PFSK-1 (cell line): ENCODE data around the gene UNC45A.

ENCODE experiments used
- FOXP2 ChIP-seq: optimal IDR thresholded peaks from 2 replicates; pipeline ENCODE3; 2011; ENCODE audit warnings: borderline replicate concordance, control low read depth, inconsistent platforms; ENCODE audit not compliant: insufficient read depth; ENCODE audit errors: extremely low read length, extremely low read depth
- POLR2AphosphoS5 ChIP-seq: IDR thresholded peaks from 2 replicates; pipeline ENCODE4 v1.6.1; 2012; ENCODE audit warnings: low read depth, mild to moderate bottlenecking, control low read depth, low read length, moderate library complexity
- SIN3A ChIP-seq: IDR thresholded peaks from 2 replicates; pipeline ENCODE4 v1.6.1; 2012; ENCODE audit warnings: mild to moderate bottlenecking, low read length, moderate library complexity, borderline replicate concordance; ENCODE audit not compliant: insufficient read depth
- TAF1 ChIP-seq: IDR thresholded peaks from 2 replicates; pipeline ENCODE4 v1.6.1; 2012; ENCODE audit warnings: low read length, control low read depth, borderline replicate concordance; ENCODE audit not compliant: insufficient read depth
- TF ChIP-seq, protein P1 (sequence below), 2 experiments: IDR thresholded peaks; 2 replicates each; pipeline versions ENCODE4 v1.6.1 to v1.8.0; 2011 to 2012; ENCODE audit warnings: low read depth in 2 of 2, low read length in 2 of 2, control low read depth in 1 of 2, inconsistent platforms in 1 of 2, mild to moderate bottlenecking in 1 of 2, moderate library complexity in 1 of 2; ENCODE audit not compliant: insufficient read depth in 1 of 2

The UNC45A gene

GRCh38 chr15:90946538-90946937 is 11.5 kb downstream of the UNC45A start:
- no peak for TF ChIP-seq TAF1

DNA sequence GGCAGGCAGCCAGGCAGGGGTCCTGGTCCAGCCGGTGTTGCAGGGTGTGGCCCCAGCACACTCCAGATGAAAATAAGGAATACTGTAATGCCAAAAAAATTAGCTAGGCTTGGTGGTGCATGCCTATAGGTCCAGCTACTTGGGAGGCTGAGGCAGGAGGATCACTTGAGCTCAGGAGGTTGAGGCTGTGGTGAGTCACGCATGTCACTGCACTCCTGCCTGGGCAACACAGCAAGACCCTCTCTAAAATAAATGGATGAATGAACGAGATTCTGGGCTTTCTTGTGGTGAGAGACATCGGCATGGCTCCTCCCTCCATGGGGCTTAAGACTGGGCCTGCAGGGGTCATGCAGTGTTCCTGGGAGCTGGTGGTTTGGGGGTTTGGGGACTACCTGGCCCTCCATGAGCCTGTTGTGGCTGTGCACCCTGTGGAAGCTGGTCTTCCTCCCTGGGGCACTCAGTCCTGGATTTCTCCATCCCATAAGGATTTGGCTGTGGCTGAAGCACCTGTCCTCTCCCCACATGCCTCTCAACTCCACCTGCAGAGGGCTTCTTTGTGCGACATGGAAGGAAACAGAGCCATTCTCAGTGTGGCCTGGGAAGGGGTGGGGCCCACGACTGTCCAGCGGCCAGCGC is 12.0 kb downstream of the UNC45A start:
- TF ChIP-seq TAF1, result no peak
- TF ChIP-seq, protein P1, sequence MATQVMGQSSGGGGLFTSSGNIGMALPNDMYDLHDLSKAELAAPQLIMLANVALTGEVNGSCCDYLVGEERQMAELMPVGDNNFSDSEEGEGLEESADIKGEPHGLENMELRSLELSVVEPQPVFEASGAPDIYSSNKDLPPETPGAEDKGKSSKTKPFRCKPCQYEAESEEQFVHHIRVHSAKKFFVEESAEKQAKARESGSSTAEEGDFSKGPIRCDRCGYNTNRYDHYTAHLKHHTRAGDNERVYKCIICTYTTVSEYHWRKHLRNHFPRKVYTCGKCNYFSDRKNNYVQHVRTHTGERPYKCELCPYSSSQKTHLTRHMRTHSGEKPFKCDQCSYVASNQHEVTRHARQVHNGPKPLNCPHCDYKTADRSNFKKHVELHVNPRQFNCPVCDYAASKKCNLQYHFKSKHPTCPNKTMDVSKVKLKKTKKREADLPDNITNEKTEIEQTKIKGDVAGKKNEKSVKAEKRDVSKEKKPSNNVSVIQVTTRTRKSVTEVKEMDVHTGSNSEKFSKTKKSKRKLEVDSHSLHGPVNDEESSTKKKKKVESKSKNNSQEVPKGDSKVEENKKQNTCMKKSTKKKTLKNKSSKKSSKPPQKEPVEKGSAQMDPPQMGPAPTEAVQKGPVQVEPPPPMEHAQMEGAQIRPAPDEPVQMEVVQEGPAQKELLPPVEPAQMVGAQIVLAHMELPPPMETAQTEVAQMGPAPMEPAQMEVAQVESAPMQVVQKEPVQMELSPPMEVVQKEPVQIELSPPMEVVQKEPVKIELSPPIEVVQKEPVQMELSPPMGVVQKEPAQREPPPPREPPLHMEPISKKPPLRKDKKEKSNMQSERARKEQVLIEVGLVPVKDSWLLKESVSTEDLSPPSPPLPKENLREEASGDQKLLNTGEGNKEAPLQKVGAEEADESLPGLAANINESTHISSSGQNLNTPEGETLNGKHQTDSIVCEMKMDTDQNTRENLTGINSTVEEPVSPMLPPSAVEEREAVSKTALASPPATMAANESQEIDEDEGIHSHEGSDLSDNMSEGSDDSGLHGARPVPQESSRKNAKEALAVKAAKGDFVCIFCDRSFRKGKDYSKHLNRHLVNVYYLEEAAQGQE (IDR thresholded peaks at IDR 0.05; ENCODE audit: insufficient read depth in 1 of 2, low read depth in 2 of 2, low read length in 2 of 2), result no peak
- no peak for TF ChIP-seq FOXP2
- TF ChIP-seq POLR2AphosphoS5, result no peak
- TF ChIP-seq SIN3A, result no peak

- TF ChIP-seq, protein P1 (IDR thresholded peaks at IDR 0.05; ENCODE audit: insufficient read depth in 1 of 2, low read depth in 2 of 2, low read length in 2 of 2), result no peak
- no peak for TF ChIP-seq TAF1
- TF ChIP-seq SIN3A, result no peak
- TF ChIP-seq POLR2AphosphoS5, result no peak
- no peak for TF ChIP-seq FOXP2
Measured at GRCh38 chr15:90947577-90948357, 12.7 kb downstream of the UNC45A start.

DNA sequence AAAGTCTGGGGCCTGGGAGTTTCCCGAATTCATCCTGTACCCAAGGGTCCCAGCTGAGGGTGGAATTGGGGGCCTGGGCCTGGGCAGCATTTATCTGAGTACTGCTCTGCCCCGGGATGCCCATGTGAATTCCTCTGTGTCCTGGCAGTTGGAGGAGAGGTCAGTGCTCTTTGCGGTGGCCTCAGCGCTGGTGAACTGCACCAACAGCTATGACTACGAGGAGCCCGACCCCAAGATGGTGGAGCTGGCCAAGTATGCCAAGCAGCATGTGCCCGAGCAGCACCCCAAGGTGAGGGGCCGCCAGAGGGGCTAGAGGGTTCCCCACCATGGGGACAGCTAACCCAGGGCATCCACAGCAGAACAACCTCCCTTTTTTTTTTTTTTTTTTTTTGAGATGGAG is 13.4 kb downstream of the UNC45A start:
- TF ChIP-seq, protein P1 (IDR thresholded peaks at IDR 0.05; ENCODE audit: insufficient read depth in 1 of 2, low read depth in 2 of 2, low read length in 2 of 2), result no peak
- TF ChIP-seq FOXP2 (no peak), POLR2AphosphoS5 (no peak), SIN3A (no peak), TAF1 (no peak)

GRCh38 chr15:90949979-90950675 is 15.0 kb downstream of the UNC45A start:
- TF ChIP-seq, protein P1 (IDR thresholded peaks at IDR 0.05; ENCODE audit: insufficient read depth in 1 of 2, low read depth in 2 of 2, low read length in 2 of 2), result no peak
- no peak for TF ChIP-seq POLR2AphosphoS5
- TF ChIP-seq FOXP2, result no peak
- no peak for TF ChIP-seq TAF1
- no peak for TF ChIP-seq SIN3A
